Spleen (tissue), 3 donors: Measurements from ENCODE around the gene LRIT1.

Experiments used
- POLR2A ChIP-seq, 3 donors: fragments of 450-650 bp; IDR thresholded peaks; one replicate each; pipeline ENCODE4 v1.5.1; 2017; ENCODE audit warnings: antibody characterized with exemption in 3 of 3, mild to moderate bottlenecking in 1 of 3
- POLR2AphosphoS5 ChIP-seq, 3 donors: sonication (generic); formaldehyde crosslinking; IDR thresholded peaks; one replicate each; pipeline ENCODE4 v1.5.1; 2017; ENCODE audit warnings: antibody characterized with exemption in 3 of 3

DNA sequence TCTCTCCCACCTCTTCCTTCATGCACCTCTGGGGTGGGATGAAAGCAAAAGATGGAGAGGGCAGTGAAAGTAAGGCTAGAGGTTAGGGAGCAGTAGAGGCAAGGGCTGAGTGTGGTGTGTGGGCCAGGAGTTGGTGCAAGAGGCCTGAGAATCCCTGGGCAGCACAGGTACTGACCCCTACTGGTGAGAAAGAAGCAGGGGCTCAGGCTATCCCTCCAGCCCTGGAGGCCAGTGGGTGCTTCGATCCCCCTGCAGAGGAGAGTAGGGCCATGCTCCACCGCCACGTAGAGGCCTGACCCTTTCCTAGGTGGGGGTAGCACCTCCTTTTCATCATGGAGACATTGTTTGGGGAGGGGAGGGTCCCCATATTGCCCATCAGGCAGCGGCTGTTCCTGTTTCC, 37.2 kb downstream of the LRIT1 start:
- TF ChIP-seq POLR2AphosphoS5 (IDR thresholded peaks at IDR 0.05) (no peak), POLR2A (IDR thresholded peaks at IDR 0.05) (no peak)
